ENCODE data around the gene TUBB3. TPM values are rescaled to one million over a fixed set of nuclear protein-coding genes. Genes with fewer than 3 reads are reported as not detected.

The TUBB3 gene
- total and polyA plus RNA-seq, 2 of the 8 experiments (the other 6 are each of a cell fraction or from before 2014, with no cell fraction given), result 275 to 393 TPM

GRCh38 chr16:89924925-89925307 is 1.8 kb downstream of the TUBB3 start (continued):
- TF ChIP-seq ATF3 (IDR thresholded peaks at IDR 0.05; ENCODE audit: insufficient read depth, low read depth, low read length), result no peak
- TF ChIP-seq HDAC2 (IDR thresholded peaks at IDR 0.05; ENCODE audit: borderline replicate concordance in 1 of 2, low read depth in 2 of 2, low read length in 2 of 2), result no peak
- TF ChIP-seq SUZ12 (IDR thresholded peaks at IDR 0.05; ENCODE audit: low read length), result no peak
- no peak for TF ChIP-seq RBBP5 (IDR thresholded peaks at IDR 0.05; ENCODE audit: borderline replicate concordance, low read depth, low read length)
